ENCODE results near the gene TBC1D2.
A peak's percentile ranks its signal among the peaks of the same experiment; 100 is the strongest.
"Not testable (repeated sequence)": the region's sequence is repeated elsewhere in the genome, so short reads cannot be mapped to it uniquely, and the experiment has no call there.

Gene TBC1D2

GRCh38 chr9:98187926-98188325 is 67.5 kb downstream of the TBC1D2 start:
- no peak for DNase-seq (ENCODE audit: low read depth)

GRCh38 chr9:98186236-98186635 is 69.2 kb downstream of the TBC1D2 start:
- DNase-seq (ENCODE audit: low read depth) = no peak

GRCh38 chr9:98185611-98186171 is 69.8 kb downstream of the TBC1D2 start:
- no peak for DNase-seq (ENCODE audit: low read depth)

- peak; percentile 52 for DNase-seq (ENCODE audit: low read depth)
Observed at GRCh38 chr9:98185021-98185567, 70.4 kb downstream of the TBC1D2 start.

- no peak for DNase-seq (ENCODE audit: low read depth)
Observed at GRCh38 chr9:98184326-98184725, 71.1 kb downstream of the TBC1D2 start.

GRCh38 chr9:98182889-98183599 is 72.4 kb downstream of the TBC1D2 start:
- DNase-seq (ENCODE audit: low read depth) = no peak

- no peak for DNase-seq (ENCODE audit: low read depth)
Observed at GRCh38 chr9:98182069-98182820, 73.2 kb downstream of the TBC1D2 start.

- no peak for DNase-seq (ENCODE audit: low read depth)
Observed at GRCh38 chr9:98181746-98182068, 73.7 kb downstream of the TBC1D2 start.

GRCh38 chr9:98180996-98181395 is 74.5 kb downstream of the TBC1D2 start:
- no peak for DNase-seq (ENCODE audit: low read depth)

GRCh38 chr9:98178874-98179850 is 76.3 kb downstream of the TBC1D2 start:
- DNase-seq (ENCODE audit: low read depth) = no peak

GRCh38 chr9:98176391-98177259 is 78.8 kb downstream of the TBC1D2 start:
- DNase-seq (ENCODE audit: low read depth) = no peak

GRCh38 chr9:98175762-98176161 is 79.7 kb downstream of the TBC1D2 start:
- DNase-seq (ENCODE audit: low read depth) = no peak

- DNase-seq (ENCODE audit: low read depth) = no peak
Observed at GRCh38 chr9:98175028-98175569, 80.3 kb downstream of the TBC1D2 start.

GRCh38 chr9:98174502-98174918 is 80.9 kb downstream of the TBC1D2 start:
- not testable (repeated sequence) for DNase-seq (ENCODE audit: low read depth)

- DNase-seq (ENCODE audit: low read depth) = no peak
Observed at GRCh38 chr9:98173181-98173580, 82.3 kb downstream of the TBC1D2 start.

GRCh38 chr9:98172604-98173003 is 82.8 kb downstream of the TBC1D2 start:
- DNase-seq (ENCODE audit: low read depth) = no peak

- DNase-seq (ENCODE audit: low read depth) = no peak
Observed at GRCh38 chr9:98171176-98171925, 84.1 kb downstream of the TBC1D2 start.

GRCh38 chr9:98168941-98169488 is 86.4 kb downstream of the TBC1D2 start:
- peak; percentile 75 for DNase-seq (ENCODE audit: low read depth)

- no peak for DNase-seq (ENCODE audit: low read depth)
Observed at GRCh38 chr9:98168153-98168780, 87.2 kb downstream of the TBC1D2 start.

Data from ELR (cell line).